ENCODE data around the gene ZNF749.

- peak; percentile 99 for TF ChIP-seq POLR2AphosphoS5 (IDR thresholded peaks at IDR 0.05)
- no peak for TF ChIP-seq EZH2 (IDR thresholded peaks at IDR 0.05; ENCODE audit: borderline replicate concordance, insufficient read depth, low read length, poor library complexity, severe bottlenecking)
- TF ChIP-seq REST (IDR thresholded peaks at IDR 0.05; ENCODE audit: borderline replicate concordance): peak; percentile 95
- peak; percentile 64 for TF ChIP-seq CTCF (IDR thresholded peaks at IDR 0.05; ENCODE audit: poor library complexity, severe bottlenecking)
- TF ChIP-seq MXI1 (conservative IDR thresholded peaks at IDR 0.05; ENCODE audit: poor library complexity, severe bottlenecking): peak; percentile 71
Observed at GRCh38 chr19:57389730-57390598, 45.2 kb upstream of the ZNF749 start, which contains the start of gene ZNF548.
